GM18511 (cell line): ENCODE data around the gene MICALL2.
"Not testable (repeated sequence)": the region's sequence is repeated elsewhere in the genome, so short reads cannot be mapped to it uniquely, and the experiment has no call there.

Experiments
- ATAC-seq: cut with Tn5 transposase; IDR thresholded peaks from one replicate; pipeline ENCODE4 v1.9.1; 2021; ENCODE audit warnings: mild to moderate bottlenecking, moderate library complexity; ENCODE audit not compliant: unreplicated experiment

Gene MICALL2

GRCh38 chr7:1449951-1450350, 9.3 kb downstream of the MICALL2 start:
- ATAC-seq, result no peak

DNA sequence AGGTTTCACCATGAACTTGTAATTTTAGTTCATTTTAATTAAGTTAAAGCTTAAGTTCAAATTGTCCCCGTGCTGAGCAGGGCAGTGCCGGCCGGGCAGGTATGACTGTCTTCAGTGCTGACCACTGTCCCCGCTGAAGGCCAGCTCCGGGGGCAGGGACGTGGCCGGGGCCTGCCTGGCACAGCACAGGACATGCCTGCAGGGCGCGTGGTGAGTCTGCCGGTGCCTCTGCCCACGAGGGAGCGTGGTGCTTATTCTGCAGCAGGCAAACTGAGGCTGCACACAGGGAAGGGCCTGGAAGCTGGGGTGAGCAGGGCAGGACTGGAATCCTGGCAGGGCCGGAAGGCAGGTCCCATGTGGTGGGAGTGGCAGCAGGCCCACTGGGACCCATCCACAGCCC, 9.8 kb downstream of the MICALL2 start:
- no peak for ATAC-seq

DNA sequence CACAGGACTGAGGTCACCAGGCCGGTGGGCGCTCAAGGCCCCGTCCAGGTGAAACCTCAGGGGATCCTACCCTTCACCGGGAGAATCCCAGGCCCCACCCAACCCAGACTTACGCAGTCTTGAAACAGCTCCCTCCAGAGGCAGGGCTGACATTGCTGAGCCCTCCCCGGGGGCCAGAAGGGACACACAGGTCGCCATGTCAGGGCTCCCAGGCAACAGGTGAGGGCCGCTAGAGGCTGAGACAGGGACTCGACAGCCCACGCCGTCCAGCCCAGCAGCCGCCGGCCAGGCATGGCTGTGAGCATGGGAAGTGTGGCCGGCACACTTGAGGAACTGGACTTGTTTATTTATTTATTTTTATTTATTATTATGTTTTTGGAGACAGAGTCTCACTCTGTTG, 10.3 kb downstream of the MICALL2 start:
- ATAC-seq, result no peak

- ATAC-seq, result no peak
These were observed 11.6 kb downstream of the MICALL2 start for GRCh38 chr7:1447551-1448244.

DNA sequence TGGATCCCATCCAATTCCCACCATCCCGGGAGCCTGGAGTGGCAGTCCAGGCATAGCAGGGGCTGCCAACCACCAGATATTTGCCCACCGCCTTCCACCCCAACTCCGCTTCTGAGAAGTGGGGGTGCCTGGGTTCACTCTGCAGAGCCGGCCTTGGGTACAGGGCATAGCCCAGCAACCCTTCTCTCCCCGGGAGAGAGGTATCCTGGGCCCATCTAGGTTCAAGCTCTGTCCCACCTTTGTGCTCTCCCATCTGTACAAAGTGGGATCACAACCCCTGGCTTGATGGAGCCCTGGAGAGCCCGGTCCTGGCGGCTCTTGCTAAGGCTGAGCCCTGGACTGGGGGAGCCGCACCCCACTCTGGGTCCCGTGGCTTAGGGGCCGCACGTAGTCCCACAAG, 12.2 kb downstream of the MICALL2 start:
- ATAC-seq, result no peak

GRCh38 chr7:1446620-1447032, 12.6 kb downstream of the MICALL2 start:
- no peak for ATAC-seq

- not testable (repeated sequence) for ATAC-seq
These were observed 13.2 kb downstream of the MICALL2 start for GRCh38 chr7:1446026-1446425.

- no peak for ATAC-seq
These were observed 13.9 kb downstream of the MICALL2 start for GRCh38 chr7:1445341-1445740.

GRCh38 chr7:1444925-1445322, 14.3 kb downstream of the MICALL2 start:
- ATAC-seq, result no peak

DNA sequence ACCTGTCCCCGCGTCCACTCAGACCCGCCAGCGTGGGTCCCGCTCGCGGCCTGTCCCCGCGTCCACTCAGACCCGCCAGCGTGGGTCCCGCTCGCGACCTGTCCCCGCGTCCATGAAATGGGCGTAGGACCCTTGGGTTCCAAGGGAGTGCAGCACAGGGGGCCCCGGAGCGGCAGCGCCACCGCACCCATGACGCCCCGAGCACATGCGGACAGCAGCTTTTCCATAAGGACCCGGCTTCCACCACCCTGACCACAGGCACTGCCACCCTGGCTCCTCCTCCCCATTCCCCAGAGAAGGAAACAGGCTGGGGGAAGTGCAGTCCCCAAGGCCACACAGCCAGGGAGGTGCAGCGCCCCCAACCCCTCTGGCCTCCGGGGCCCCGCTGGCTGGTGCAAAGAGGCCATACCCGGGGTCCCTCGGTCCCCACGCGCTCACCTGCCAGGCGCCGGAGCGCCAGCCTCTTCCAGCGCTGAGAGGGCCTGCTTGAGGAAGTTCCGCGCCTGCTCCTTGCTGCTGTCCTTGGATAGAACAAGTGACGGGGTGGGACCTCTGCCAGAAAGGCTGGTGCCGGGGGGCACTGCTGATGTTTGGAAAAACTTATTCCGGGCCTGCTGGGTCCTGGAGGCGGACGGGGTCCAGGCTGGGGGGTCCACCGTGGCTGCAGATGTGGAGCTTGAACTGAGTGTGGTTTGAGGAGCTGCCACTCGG, 14.9 kb downstream of the MICALL2 start:
- ATAC-seq, result no peak

- ATAC-seq, result not testable (repeated sequence)
These were observed 15.6 kb downstream of the MICALL2 start for GRCh38 chr7:1443587-1444200.

- ATAC-seq, result no peak
These were observed 16.7 kb downstream of the MICALL2 start for GRCh38 chr7:1442355-1443124.

DNA sequence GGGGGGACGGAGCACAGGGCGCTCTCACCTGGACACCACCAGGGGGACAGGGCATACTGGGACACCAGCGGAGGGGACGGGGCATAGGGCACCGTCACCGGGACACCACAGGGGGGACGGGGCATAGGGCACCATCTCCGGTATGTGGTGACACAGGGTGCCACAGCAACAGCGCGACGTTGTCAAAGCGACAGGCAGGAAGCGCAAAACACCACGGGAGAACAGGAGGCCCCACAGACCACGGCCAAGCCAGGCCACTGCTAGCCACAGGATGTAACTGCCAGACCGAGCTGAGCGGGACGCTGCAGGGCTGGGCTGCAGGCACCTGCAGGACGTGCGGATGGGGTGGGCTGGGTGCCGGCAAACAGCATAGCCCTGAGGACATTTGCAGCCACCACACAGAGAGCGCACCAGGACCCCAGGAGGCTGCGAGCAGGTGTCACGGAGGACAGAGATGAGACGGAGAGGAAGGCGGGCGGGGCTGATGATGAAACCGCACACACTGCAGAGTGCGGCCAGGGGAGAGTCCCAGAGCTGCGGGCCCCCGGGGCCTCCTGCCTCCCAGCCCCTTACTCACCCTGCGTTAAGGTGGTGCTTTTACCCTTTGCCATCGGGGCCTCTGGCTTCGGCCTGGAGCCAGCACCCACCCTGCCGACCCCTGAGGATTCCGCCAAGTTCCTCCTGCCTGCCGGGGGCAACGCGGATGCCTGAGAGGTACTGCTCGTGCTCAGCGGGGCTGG, 17.5 kb downstream of the MICALL2 start:
- ATAC-seq, result no peak

DNA sequence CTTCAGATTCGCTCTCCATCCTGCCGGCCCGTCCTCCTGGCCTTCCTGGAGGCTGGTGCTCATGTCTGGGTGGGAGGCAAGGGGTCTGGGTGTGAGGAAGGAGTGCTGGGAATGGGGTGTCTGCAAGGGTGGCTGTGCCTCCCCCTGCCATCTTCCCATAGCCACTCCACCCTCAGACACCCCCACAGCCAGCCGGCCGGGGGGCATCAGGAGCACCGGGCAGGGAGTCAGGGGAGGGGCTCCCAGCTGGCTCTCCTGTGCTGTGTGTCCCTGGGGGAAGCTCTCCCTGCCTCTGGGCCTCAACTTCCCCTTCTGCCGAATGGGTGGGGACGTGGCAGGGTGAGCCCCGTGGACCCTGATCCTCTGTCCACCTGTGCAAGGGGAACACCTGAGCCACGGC, 18.6 kb downstream of the MICALL2 start:
- no peak for ATAC-seq

GRCh38 chr7:1439373-1440363, 19.6 kb downstream of the MICALL2 start:
- ATAC-seq, result no peak

GRCh38 chr7:1438821-1439220, 20.4 kb downstream of the MICALL2 start:
- no peak for ATAC-seq

- no peak for ATAC-seq
These were observed 21.1 kb downstream of the MICALL2 start for GRCh38 chr7:1438208-1438607.

- ATAC-seq, result no peak
These were observed 22.0 kb downstream of the MICALL2 start for GRCh38 chr7:1437155-1437880.

DNA sequence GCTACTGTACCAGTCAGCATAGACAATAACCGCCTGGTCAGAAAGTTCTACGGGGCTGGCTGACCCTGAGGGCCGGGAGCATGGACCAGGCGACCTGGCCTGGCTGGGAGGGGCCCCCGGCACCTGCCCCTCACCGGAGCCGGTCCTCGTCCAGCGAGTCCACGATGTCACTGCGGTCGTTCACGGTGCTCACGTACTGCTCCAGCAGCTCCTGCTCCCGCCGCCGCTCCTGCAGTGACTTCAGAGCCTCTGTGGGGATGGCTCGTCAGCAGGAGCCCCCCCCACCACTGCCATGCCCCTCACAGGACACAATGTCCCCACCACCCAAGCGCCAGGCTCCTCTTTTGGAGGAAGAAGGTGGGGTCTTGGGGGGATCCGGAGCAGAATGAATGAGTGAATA, 22.7 kb downstream of the MICALL2 start:
- ATAC-seq, result no peak
